ENCODE data around the gene PGLYRP2. TPM values are rescaled to one million over a fixed set of nuclear protein-coding genes. Genes with fewer than 3 reads are reported as not detected.

The PGLYRP2 gene
- total and polyA plus RNA-seq, 12 donors = not detected

DNA sequence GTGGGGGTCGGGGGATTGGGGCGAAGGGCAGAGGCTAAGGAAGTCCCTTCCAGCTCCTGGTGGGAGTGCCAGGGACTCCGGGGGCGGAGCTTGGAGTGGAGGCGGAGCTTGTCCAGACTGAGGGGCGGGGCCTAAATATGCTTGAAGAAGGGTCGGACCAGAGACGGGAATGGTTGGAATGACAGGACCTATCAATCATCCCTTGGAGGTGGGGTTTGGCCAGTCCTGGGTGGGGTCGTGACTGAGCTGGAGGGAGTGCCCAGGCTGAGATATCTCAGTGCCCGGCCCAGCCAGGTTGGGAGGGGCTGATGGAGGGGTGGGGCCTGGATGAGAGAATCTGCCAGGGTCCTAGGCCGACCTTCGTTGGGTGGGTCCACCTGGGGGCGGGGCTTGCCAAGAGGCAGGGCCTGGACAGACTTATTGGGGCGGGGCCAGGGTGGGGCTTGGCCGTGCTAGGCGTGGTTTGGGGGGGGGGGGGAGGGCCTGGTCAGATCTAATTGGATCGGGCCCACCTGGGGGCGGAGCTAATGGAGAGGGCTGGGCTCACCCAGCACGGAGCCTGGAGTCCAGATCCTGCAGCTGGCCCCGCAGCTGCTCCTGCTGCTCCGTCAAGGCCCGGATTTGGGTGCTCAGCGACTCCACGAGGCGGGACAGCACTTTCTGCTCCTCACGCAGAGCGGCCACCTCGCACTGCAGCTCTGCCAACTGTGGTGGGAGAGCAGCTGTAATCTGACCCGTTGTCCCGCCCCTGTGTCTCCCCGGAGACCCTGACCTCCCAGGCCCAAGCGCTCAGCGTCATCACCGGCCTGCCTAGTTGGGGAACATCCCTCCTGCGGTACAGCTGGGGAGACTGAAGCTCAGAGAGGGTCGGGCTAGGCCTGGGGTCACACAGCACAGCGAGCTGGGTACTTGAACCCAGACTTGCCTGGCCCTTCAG is 26.9 kb downstream of the PGLYRP2 start:
- ATAC-seq (peak; percentile 62 to 89 (median 82)), DNase-seq (peak; percentile 91 to 93)
- H3K36me3 ChIP-seq = peaks cover 0 to 46% (median 0%) of the 10 kb centered on the region in 9 donors
- peak overlapping the region; percentile 34 to 60 (median 56) for H3K4me3 ChIP-seq
- TF ChIP-seq, protein P1, sequence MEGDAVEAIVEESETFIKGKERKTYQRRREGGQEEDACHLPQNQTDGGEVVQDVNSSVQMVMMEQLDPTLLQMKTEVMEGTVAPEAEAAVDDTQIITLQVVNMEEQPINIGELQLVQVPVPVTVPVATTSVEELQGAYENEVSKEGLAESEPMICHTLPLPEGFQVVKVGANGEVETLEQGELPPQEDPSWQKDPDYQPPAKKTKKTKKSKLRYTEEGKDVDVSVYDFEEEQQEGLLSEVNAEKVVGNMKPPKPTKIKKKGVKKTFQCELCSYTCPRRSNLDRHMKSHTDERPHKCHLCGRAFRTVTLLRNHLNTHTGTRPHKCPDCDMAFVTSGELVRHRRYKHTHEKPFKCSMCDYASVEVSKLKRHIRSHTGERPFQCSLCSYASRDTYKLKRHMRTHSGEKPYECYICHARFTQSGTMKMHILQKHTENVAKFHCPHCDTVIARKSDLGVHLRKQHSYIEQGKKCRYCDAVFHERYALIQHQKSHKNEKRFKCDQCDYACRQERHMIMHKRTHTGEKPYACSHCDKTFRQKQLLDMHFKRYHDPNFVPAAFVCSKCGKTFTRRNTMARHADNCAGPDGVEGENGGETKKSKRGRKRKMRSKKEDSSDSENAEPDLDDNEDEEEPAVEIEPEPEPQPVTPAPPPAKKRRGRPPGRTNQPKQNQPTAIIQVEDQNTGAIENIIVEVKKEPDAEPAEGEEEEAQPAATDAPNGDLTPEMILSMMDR (IDR thresholded peaks at IDR 0.05) = no peak
- intact Hi-C loops (cut with DNase I) = loop anchor here in 3 of 10 donors (5.0 to 10.0 kb wide), 4 partner anchors 35 to 348 kb away; partner anchors contain the start of genes AKAP8L (in 1 of the 3) and SYDE1 (in 1 of the 3)
- peaks cover 4 to 33% (median 25%) of the 10 kb centered on the region in 9 donors for H3K4me1 ChIP-seq
- peaks cover 22 to 37% (median 28%) of the 10 kb centered on the region in 7 donors for H3K27me3 ChIP-seq
- H3K27ac ChIP-seq = peak overlapping the region in 9 of 10 donors; percentile 14 to 90 (median 59)
- H3K9me3 ChIP-seq = no peaks in the 10 kb centered on the region
- WGBS, 2 donors = 8 to 17% methylated on average over 35 to 37 of the region's 37 CpGs

GRCh38 chr19:15450528-15450890 is 28.8 kb downstream of the PGLYRP2 start:
- Histone ChIP-seq H3K4me3 (no peak overlapping the region), H3K4me1 (peaks cover 6 to 38% (median 28%) of the 10 kb centered on the region in 9 donors), H3K9me3 (no peaks in the 10 kb centered on the region), H3K36me3 (peaks cover 0 to 30% (median 0%) of the 10 kb centered on the region in 9 donors), H3K27me3 (peaks cover 3 to 19% (median 10%) of the 10 kb centered on the region in 7 donors), H3K27ac (peak overlapping the region in 6 of 10 donors; percentile 72 to 93 (median 89))
- ATAC-seq (no peak), DNase-seq (no peak)
- TF ChIP-seq, protein P1 (IDR thresholded peaks at IDR 0.05) = no peak
- WGBS, 2 donors = 88 to 95% methylated on average over 1 of the region's 1 CpG
- intact Hi-C loops (cut with DNase I) = loop anchor here in 3 of 10 donors (5.0 to 10.0 kb wide), 4 partner anchors 33 to 346 kb away; partner anchors contain the start of genes AKAP8L (in 1 of the 3) and SYDE1 (in 1 of the 3)

GRCh38 chr19:15449620-15450527 is 29.4 kb downstream of the PGLYRP2 start, which contains the start of gene WIZ:
Gene WIZ (minus strand): TSS chr19:15449956. CDS start chr19:15448307, 1,649 bp downstream.
- Histone ChIP-seq H3K27ac (peak within 1 kb of the TSS; percentile 78 to 93 (median 86)), H3K4me3 (peak within 1 kb of the TSS; percentile 62 to 97 (median 77)), H3K9me3 (no peaks in the 10 kb centered on the region), H3K36me3 (peaks cover 0 to 23% (median 0%) of the 10 kb centered on the region in 9 donors), H3K4me1 (peaks cover 12 to 44% (median 34%) of the 10 kb centered on the region in 9 donors), H3K27me3 (peaks cover 0 to 13% (median 6%) of the 10 kb centered on the region in 7 donors)
- intact Hi-C loops (cut with DNase I) = loop anchor here in 4 of 10 donors (1.0 to 10.0 kb wide), 6 partner anchors 31 to 345 kb away; partner anchors contain the start of genes AKAP8 (in 1 of the 4), AKAP8L (in 1 of the 4) and SYDE1 (in 1 of the 4)
- 1% methylated on average over 22 to 67 of the region's 77 CpGs for WGBS, 2 donors
- peak in 6 of 8 donors; percentile 8 to 42 (median 24) for ATAC-seq
- peak; percentile 89 to 92 for DNase-seq
- TF ChIP-seq, protein P1 (IDR thresholded peaks at IDR 0.05) = no peak

All from heart right ventricle (tissue), 16 donors.